Neuronal stem cell (in vitro differentiated cells): ENCODE data around the gene UIMC1.

ENCODE experiments used
- DNase-seq: peaks from one replicate; pipeline ENCODE4 v3.0.0-alpha.2; 2013; ENCODE audit warnings: low spot score
- H2AFZ ChIP-seq: one replicate; pipeline ENCODE4 v1.6.1; 2013; ENCODE audit warnings: mild to moderate bottlenecking, low read length, inconsistent platforms
- H2AK5ac ChIP-seq: 2 replicates; pipeline ENCODE4 v1.6.1; 2013; ENCODE audit warnings: low read depth, mild to moderate bottlenecking, inconsistent platforms, low read length, moderate library complexity, mixed read lengths
- H2BK120ac ChIP-seq: 2 replicates; pipeline ENCODE4 v1.6.1; 2013; ENCODE audit warnings: low read depth, mild to moderate bottlenecking, inconsistent platforms, low read length, moderate library complexity, mixed read lengths
- H2BK12ac ChIP-seq: one replicate; pipeline ENCODE4 v1.6.1; 2013; ENCODE audit warnings: low read length, inconsistent platforms
- H2BK15ac ChIP-seq: 2 replicates; pipeline ENCODE4 v1.6.1; 2013; ENCODE audit warnings: mild to moderate bottlenecking, low read length, inconsistent platforms, mixed read lengths
- H2BK5ac ChIP-seq: one replicate; pipeline ENCODE4 v1.6.1; 2013; ENCODE audit warnings: inconsistent platforms, mild to moderate bottlenecking, low read length, moderate library complexity
- H3K14ac ChIP-seq: one replicate; pipeline ENCODE4 v1.6.1; 2013; ENCODE audit warnings: low read length, inconsistent platforms
- H3K18ac ChIP-seq: 2 replicates; pipeline ENCODE4 v1.6.1; 2013; ENCODE audit warnings: low read length, inconsistent platforms
- H3K23ac ChIP-seq: 2 replicates; pipeline ENCODE4 v1.6.1; 2013; ENCODE audit warnings: low read depth, mild to moderate bottlenecking, mixed read lengths, low read length, inconsistent platforms; ENCODE audit not compliant: poor library complexity
- H3K27ac ChIP-seq: replicated peaks from 3 replicates; pipeline ENCODE4 v1.5.1; 2013; ENCODE audit warnings: low read length, inconsistent platforms
- H3K27me3 ChIP-seq, 3 experiments: 2 replicates each; pipeline ENCODE4 v1.6.1; 2013; ENCODE audit warnings: low read length in 3 of 3, mild to moderate bottlenecking in 2 of 3, inconsistent platforms in 1 of 3, low read depth in 1 of 3, mixed read lengths in 1 of 3, moderate library complexity in 1 of 3; ENCODE audit not compliant: control insufficient read depth in 3 of 3, insufficient read depth in 3 of 3
- H3K36me3 ChIP-seq, 2 donors: replicated peaks in 1 of 2; 2 replicates each; pipeline ENCODE4 v1.6.1; 2013; ENCODE audit warnings: low read length in 2 of 2; ENCODE audit not compliant: control insufficient read depth in 2 of 2, insufficient read depth in 2 of 2
- H3K4ac ChIP-seq: 2 replicates; pipeline ENCODE4 v1.6.1; 2013; ENCODE audit warnings: inconsistent platforms, mild to moderate bottlenecking, low read length, moderate library complexity
- H3K4me1 ChIP-seq, 2 donors: 1 replicate in 1 of 2; 2 replicates in 1 of 2; pipeline ENCODE4 v1.6.1; 2013; ENCODE audit warnings: low read length in 2 of 2, low read depth in 1 of 2; ENCODE audit not compliant: control insufficient read depth in 2 of 2, insufficient read depth in 1 of 2
- H3K4me2 ChIP-seq: one replicate; pipeline ENCODE4 v1.6.1; 2013; ENCODE audit warnings: mild to moderate bottlenecking, low read length, inconsistent platforms; ENCODE audit not compliant: insufficient read depth, poor library complexity, severe bottlenecking
- H3K4me3 ChIP-seq, 2 donors: 2 replicates each; pipeline ENCODE4 v1.5.1; 2013; ENCODE audit warnings: low read length in 2 of 2, mild to moderate bottlenecking in 2 of 2, inconsistent platforms in 1 of 2, moderate library complexity in 1 of 2
- H3K79me1 ChIP-seq: one replicate; pipeline ENCODE4 v1.6.1; 2013; ENCODE audit warnings: low read depth, mild to moderate bottlenecking, inconsistent platforms, low read length, moderate library complexity
- H3K9ac ChIP-seq: one replicate; pipeline ENCODE4 v1.6.1; 2013; ENCODE audit warnings: mild to moderate bottlenecking, low read depth, low read length, inconsistent platforms; ENCODE audit not compliant: poor library complexity
- H3K9me3 ChIP-seq, 2 donors: replicated peaks in 1 of 2; 2 replicates each; pipeline versions ENCODE3 to v1.6.1; 2013; ENCODE audit warnings: low read length in 2 of 2, mild to moderate bottlenecking in 2 of 2, inconsistent platforms in 1 of 2, low read depth in 1 of 2, mixed read lengths in 1 of 2, moderate library complexity in 1 of 2; ENCODE audit not compliant: control insufficient read depth in 2 of 2, insufficient read depth in 1 of 2
- H4K8ac ChIP-seq: one replicate; pipeline ENCODE4 v1.6.1; 2013; ENCODE audit warnings: low read depth, mild to moderate bottlenecking, inconsistent platforms, low read length, moderate library complexity
- H4K91ac ChIP-seq: one replicate; pipeline ENCODE4 v1.6.1; 2013; ENCODE audit warnings: low read length, low read depth, mild to moderate bottlenecking, inconsistent platforms; ENCODE audit not compliant: poor library complexity
- WGBS, 2 donors: extraction: QIAGEN DNeasy Blood & Tissue Kit; methylation state at CpG; one replicate each; pipeline ENCODE4 v1.1.7; 2013; ENCODE audit warnings: missing lambda C conversion rate in 2 of 2, mixed read lengths in 1 of 2; ENCODE audit not compliant: insufficient read length in 2 of 2, insufficient replicate concordance in 1 of 2; ENCODE audit errors: extremely low coverage in 2 of 2; 5-methylcytosine and 5-hydroxymethylcytosine counted together

Gene UIMC1

GRCh38 chr5:176916337-176916736, 90.2 kb downstream of the UIMC1 start:
- peaks cover 0 to 46% of the 10 kb centered on the region in 2 donors for H3K36me3 ChIP-seq

DNA sequence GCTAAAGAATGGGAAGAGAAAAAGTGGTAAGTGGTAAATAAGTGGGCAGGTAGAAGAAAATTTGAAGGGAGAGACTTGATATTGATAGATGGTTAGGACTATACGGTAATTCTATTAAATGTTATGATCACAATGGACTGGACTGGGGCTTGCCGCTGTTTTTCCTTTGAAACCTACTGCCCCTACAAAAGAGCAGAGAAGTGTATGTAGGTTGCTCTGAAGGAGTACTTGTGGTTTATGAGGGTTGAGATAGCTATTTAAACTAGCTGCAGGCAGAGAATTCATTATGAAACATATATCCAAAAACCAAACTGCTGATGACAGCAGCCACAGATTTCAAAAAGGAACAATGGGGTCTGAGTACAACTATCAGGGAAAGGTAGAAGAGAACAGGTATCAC, 90.7 kb downstream of the UIMC1 start:
- no peak overlapping the region for H2BK5ac ChIP-seq
- WGBS, 2 donors, result no CpG with 5 or more reads among the region's 2 CpGs
- DNase-seq, result no peak
- H2BK15ac ChIP-seq, result no peak overlapping the region
- no peak overlapping the region for H2BK12ac ChIP-seq
- no peak overlapping the region for H4K91ac ChIP-seq
- no peak overlapping the region for H3K18ac ChIP-seq
- no peaks in the 10 kb centered on the region for H3K9me3 ChIP-seq
- H3K14ac ChIP-seq, result no peak overlapping the region
- H3K23ac ChIP-seq, result no peak overlapping the region
- H2BK120ac ChIP-seq, result no peak overlapping the region
- H3K79me1 ChIP-seq, result no peaks in the 10 kb centered on the region
- H3K4me3 ChIP-seq, result no peak overlapping the region
- H3K27me3 ChIP-seq, result no peaks in the 10 kb centered on the region
- H2AK5ac ChIP-seq, result no peak overlapping the region
- no peak overlapping the region for H3K4ac ChIP-seq
- H3K4me1 ChIP-seq, result no peaks in the 10 kb centered on the region
- H4K8ac ChIP-seq, result no peak overlapping the region
- H3K27ac ChIP-seq, result no peak overlapping the region
- peaks cover 0 to 49% of the 10 kb centered on the region in 2 donors for H3K36me3 ChIP-seq
- H3K4me2 ChIP-seq, result no peak overlapping the region
- H3K9ac ChIP-seq, result no peak overlapping the region
- no peak overlapping the region for H2AFZ ChIP-seq

More at GRCh38 chr5:176916337-176916736, 90.2 kb downstream of the UIMC1 start:
- Histone ChIP-seq H3K23ac (no peak overlapping the region), H2BK12ac (no peak overlapping the region), H3K27ac (no peak overlapping the region), H3K9me3 (no peaks in the 10 kb centered on the region), H3K4me3 (no peak overlapping the region), H4K91ac (no peak overlapping the region), H3K27me3 (no peaks in the 10 kb centered on the region), H3K14ac (no peak overlapping the region), H3K4me1 (peaks cover under 1 to 3% of the 10 kb centered on the region in 2 donors), H2AFZ (no peak overlapping the region), H3K4me2 (no peak overlapping the region), H3K79me1 (no peaks in the 10 kb centered on the region), H2BK120ac (no peak overlapping the region), H2BK5ac (no peak overlapping the region), H2AK5ac (no peak overlapping the region), H3K4ac (no peak overlapping the region), H3K9ac (no peak overlapping the region), H2BK15ac (no peak overlapping the region), H3K18ac (no peak overlapping the region), H4K8ac (no peak overlapping the region)
- no peak for DNase-seq

DNA sequence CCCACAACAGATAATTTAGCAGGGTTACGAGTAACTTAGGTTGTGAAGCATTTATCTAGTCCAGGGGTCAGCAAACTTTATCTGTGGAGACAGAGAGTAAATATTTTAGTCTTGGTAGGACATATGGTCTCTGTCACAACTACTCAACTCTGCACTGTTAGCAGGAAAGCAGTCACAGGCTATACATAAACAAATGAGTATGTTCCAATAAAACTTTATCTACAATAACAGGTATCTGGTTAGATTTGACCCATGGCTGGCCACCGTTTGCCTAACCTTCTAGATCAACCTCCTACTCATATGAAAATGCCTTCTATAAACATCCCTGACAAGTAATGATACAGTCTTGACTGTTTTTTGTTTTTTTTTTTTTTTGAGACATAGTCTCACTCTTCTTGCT, 94.5 kb downstream of the UIMC1 start:
- Histone ChIP-seq H3K27ac (no peak overlapping the region), H4K8ac (no peak overlapping the region), H3K79me1 (no peaks in the 10 kb centered on the region), H3K4me3 (no peak overlapping the region), H2BK15ac (no peak overlapping the region), H3K36me3 (peaks cover 5 to 58% of the 10 kb centered on the region in 2 donors), H3K23ac (no peak overlapping the region), H2AFZ (no peak overlapping the region), H3K9ac (no peak overlapping the region), H2BK12ac (no peak overlapping the region), H3K4me1 (no peaks in the 10 kb centered on the region), H2BK120ac (no peak overlapping the region), H2AK5ac (no peak overlapping the region), H4K91ac (no peak overlapping the region), H3K18ac (no peak overlapping the region), H3K4ac (no peak overlapping the region), H3K4me2 (no peak overlapping the region), H3K9me3 (no peaks in the 10 kb centered on the region), H3K27me3 (no peaks in the 10 kb centered on the region), H2BK5ac (no peak overlapping the region), H3K14ac (no peak overlapping the region)
- no CpG with 5 or more reads among the region's 2 CpGs for WGBS, 2 donors
- no peak for DNase-seq

GRCh38 chr5:176908675-176909368, 97.8 kb downstream of the UIMC1 start:
- Histone ChIP-seq H4K8ac (no peak overlapping the region), H2AK5ac (no peak overlapping the region), H3K4me2 (no peak overlapping the region), H3K36me3 (peaks cover 27 to 73% of the 10 kb centered on the region in 2 donors), H3K79me1 (no peaks in the 10 kb centered on the region), H3K27ac (no peak overlapping the region), H3K9ac (no peak overlapping the region), H2BK15ac (no peak overlapping the region), H3K4me1 (peaks cover 0 to 2% of the 10 kb centered on the region in 2 donors), H2AFZ (no peak overlapping the region), H4K91ac (no peak overlapping the region), H3K14ac (no peak overlapping the region), H2BK120ac (no peak overlapping the region), H3K18ac (no peak overlapping the region), H3K4me3 (no peak overlapping the region), H3K23ac (no peak overlapping the region), H2BK5ac (no peak overlapping the region), H2BK12ac (no peak overlapping the region), H3K4ac (no peak overlapping the region), H3K27me3 (no peaks in the 10 kb centered on the region), H3K9me3 (no peaks in the 10 kb centered on the region)
- no peak for DNase-seq
- no CpG with 5 or more reads among the region's 5 CpGs for WGBS, 2 donors
